Activated naive CD4-positive, alpha-beta T cell treated with anti-CD3 and anti-CD28 coated beads, Interleukin-2, amount 50 U/mL, for 24 hours (primary cell): ENCODE results near the gene GPATCH2.
A peak's percentile ranks its signal among the peaks of the same experiment; 100 is the strongest.

Experiments used
- H3K27ac Mint-ChIP-seq: one replicate; pipeline ENCODE4 v1.8.0; 2021; ENCODE audit warnings: mild to moderate bottlenecking, mixed read lengths
- H3K27me3 Mint-ChIP-seq: one replicate; pipeline ENCODE4 v1.8.0; 2021; ENCODE audit warnings: mixed read lengths
- H3K36me3 Mint-ChIP-seq: one replicate; pipeline ENCODE4 v1.8.0; 2021; ENCODE audit warnings: mixed read lengths
- H3K4me1 Mint-ChIP-seq: one replicate; pipeline ENCODE4 v1.8.0; 2021; ENCODE audit warnings: mixed read lengths
- H3K4me3 Mint-ChIP-seq: one replicate; pipeline ENCODE4 v1.8.0; 2021; ENCODE audit warnings: mild to moderate bottlenecking, mixed read lengths
- H3K9me3 Mint-ChIP-seq: one replicate; pipeline ENCODE4 v1.8.0; 2021; ENCODE audit warnings: mixed read lengths

Gene GPATCH2

DNA sequence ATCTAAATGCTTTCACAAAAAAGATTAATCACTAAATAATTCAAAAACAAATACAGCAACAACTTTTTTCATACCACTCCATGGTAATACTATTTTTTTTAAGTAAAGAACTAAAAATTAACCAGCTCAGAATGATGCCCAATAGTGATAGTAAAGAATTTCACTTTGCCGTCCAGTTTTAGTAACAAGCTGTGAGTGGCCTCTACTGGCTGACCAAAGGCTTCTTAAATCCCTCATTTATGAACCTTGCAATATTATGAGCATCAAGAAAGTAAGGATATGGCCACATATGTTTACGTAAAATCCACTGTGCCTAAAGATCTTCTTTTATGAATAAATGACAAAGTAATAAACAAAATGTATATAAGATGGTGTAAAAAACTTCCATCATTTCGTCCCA, 108.6 kb downstream of the GPATCH2 start:
- Mint-ChIP-seq H3K4me3 (no peak overlapping the region), H3K4me1 (no peaks in the 10 kb centered on the region), H3K27me3 (no peaks in the 10 kb centered on the region), H3K9me3 (no peaks in the 10 kb centered on the region), H3K27ac (no peak overlapping the region), H3K36me3 (peaks cover 7% of the 10 kb centered on the region)

GRCh38 chr1:217521317-217521716, 109.6 kb downstream of the GPATCH2 start:
- Mint-ChIP-seq H3K4me3 (no peak overlapping the region), H3K36me3 (peaks cover 7% of the 10 kb centered on the region), H3K9me3 (no peaks in the 10 kb centered on the region), H3K4me1 (no peaks in the 10 kb centered on the region), H3K27me3 (no peaks in the 10 kb centered on the region), H3K27ac (no peak overlapping the region)

GRCh38 chr1:217506878-217507277, 124.0 kb downstream of the GPATCH2 start:
- H3K27me3 Mint-ChIP-seq, result no peaks in the 10 kb centered on the region
- H3K4me1 Mint-ChIP-seq, result no peaks in the 10 kb centered on the region
- no peaks in the 10 kb centered on the region for H3K9me3 Mint-ChIP-seq
- no peak overlapping the region for H3K4me3 Mint-ChIP-seq
- H3K27ac Mint-ChIP-seq, result no peak overlapping the region
- H3K36me3 Mint-ChIP-seq, result peaks cover 20% of the 10 kb centered on the region

- no peaks in the 10 kb centered on the region for H3K27me3 Mint-ChIP-seq
- no peaks in the 10 kb centered on the region for H3K4me1 Mint-ChIP-seq
- H3K9me3 Mint-ChIP-seq, result no peaks in the 10 kb centered on the region
- peaks cover 21% of the 10 kb centered on the region for H3K36me3 Mint-ChIP-seq
- no peak overlapping the region for H3K27ac Mint-ChIP-seq
- no peak overlapping the region for H3K4me3 Mint-ChIP-seq
Observed at GRCh38 chr1:217498209-217498608, 132.7 kb downstream of the GPATCH2 start.

DNA sequence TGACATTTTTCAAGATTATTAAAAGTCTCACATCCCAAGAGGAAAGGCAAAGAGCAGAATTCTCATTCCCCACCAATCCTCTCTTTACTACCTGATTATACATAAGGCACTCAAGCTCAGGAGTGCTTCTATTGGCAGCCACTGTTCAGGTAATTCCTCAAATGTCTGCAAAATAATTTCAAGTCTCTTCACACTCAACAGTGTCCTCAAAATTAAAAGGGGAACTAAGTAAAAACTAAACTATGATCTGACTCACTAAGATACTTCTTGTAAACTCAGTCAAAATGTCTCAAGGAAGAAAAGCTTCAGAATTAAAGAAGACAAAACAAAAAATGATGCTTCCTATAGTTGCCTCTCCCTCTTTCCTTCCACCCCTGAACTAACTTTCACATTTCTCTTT, 135.6 kb downstream of the GPATCH2 start:
- Mint-ChIP-seq H3K36me3 (peaks cover 27% of the 10 kb centered on the region), H3K27ac (no peak overlapping the region), H3K27me3 (no peaks in the 10 kb centered on the region), H3K4me1 (no peaks in the 10 kb centered on the region), H3K9me3 (no peaks in the 10 kb centered on the region), H3K4me3 (no peak overlapping the region)

GRCh38 chr1:217494767-217495166, 136.1 kb downstream of the GPATCH2 start:
- Mint-ChIP-seq H3K4me1 (no peaks in the 10 kb centered on the region), H3K27me3 (no peaks in the 10 kb centered on the region), H3K4me3 (no peak overlapping the region), H3K36me3 (peaks cover 28% of the 10 kb centered on the region), H3K9me3 (no peaks in the 10 kb centered on the region), H3K27ac (no peak overlapping the region)

GRCh38 chr1:217493290-217493689, 137.6 kb downstream of the GPATCH2 start:
- H3K36me3 Mint-ChIP-seq, result peaks cover 31% of the 10 kb centered on the region
- no peak overlapping the region for H3K27ac Mint-ChIP-seq
- H3K9me3 Mint-ChIP-seq, result no peaks in the 10 kb centered on the region
- no peaks in the 10 kb centered on the region for H3K27me3 Mint-ChIP-seq
- no peaks in the 10 kb centered on the region for H3K4me1 Mint-ChIP-seq
- no peak overlapping the region for H3K4me3 Mint-ChIP-seq

DNA sequence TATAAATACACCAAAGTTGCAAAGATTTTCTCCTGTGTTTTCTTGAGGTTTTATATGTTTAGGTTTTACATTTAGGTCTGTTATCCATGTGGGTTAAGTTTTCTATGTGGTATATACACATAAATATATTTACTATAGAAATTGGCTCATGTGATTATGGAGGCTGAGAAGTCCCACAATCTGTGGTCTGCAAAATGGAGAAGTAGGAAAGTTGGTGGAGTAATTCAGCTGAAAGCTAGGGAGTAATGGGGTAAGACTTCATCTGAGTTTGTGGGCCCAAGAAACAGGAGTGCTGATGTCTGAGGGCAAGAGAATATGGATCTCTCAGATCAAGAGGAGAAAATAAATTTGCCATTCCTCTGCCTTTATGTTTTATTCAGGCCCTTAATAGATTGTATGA, 146.0 kb downstream of the GPATCH2 start:
- no peak overlapping the region for H3K4me3 Mint-ChIP-seq
- H3K27me3 Mint-ChIP-seq, result no peaks in the 10 kb centered on the region
- no peak overlapping the region for H3K27ac Mint-ChIP-seq
- peaks cover under 1% of the 10 kb centered on the region for H3K9me3 Mint-ChIP-seq
- peaks cover 29% of the 10 kb centered on the region for H3K36me3 Mint-ChIP-seq
- peaks cover 21% of the 10 kb centered on the region for H3K4me1 Mint-ChIP-seq

GRCh38 chr1:217482356-217483102, 148.4 kb downstream of the GPATCH2 start:
- Mint-ChIP-seq H3K27me3 (no peaks in the 10 kb centered on the region), H3K27ac (peak overlapping the region; percentile 51), H3K36me3 (peaks cover 37% of the 10 kb centered on the region), H3K9me3 (peaks cover 9% of the 10 kb centered on the region), H3K4me3 (no peak overlapping the region), H3K4me1 (peaks cover 21% of the 10 kb centered on the region)

GRCh38 chr1:217478450-217478849, 152.4 kb downstream of the GPATCH2 start:
- peaks cover 9% of the 10 kb centered on the region for H3K9me3 Mint-ChIP-seq
- H3K4me3 Mint-ChIP-seq, result no peak overlapping the region
- H3K27ac Mint-ChIP-seq, result peak overlapping the region; percentile 11

GRCh38 chr1:217472915-217473314, 158.0 kb downstream of the GPATCH2 start:
- H3K4me3 Mint-ChIP-seq, result no peak overlapping the region

More at GRCh38 chr1:217478450-217478849, 152.4 kb downstream of the GPATCH2 start:
- Mint-ChIP-seq H3K4me1 (peaks cover 15% of the 10 kb centered on the region), H3K27me3 (no peaks in the 10 kb centered on the region), H3K36me3 (peaks cover 37% of the 10 kb centered on the region)

DNA sequence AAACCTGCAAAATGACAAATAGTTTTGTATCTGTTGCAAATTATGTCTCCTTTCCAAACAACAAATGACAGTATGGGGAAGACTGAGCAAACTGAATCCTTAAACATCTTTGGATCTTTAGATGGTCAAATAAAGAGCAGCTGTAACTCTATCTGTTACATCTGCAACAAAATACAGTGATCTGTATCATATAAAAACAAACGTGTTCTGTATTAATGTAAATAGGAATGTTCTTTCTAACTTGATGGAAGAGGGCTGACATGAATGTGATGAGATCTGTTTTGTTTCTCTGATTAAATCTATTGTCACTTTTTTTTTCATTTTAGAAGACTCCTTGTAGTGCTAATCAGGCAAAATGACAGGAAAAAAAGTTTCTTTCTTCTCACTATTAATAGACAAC, 159.5 kb downstream of the GPATCH2 start:
- Mint-ChIP-seq H3K9me3 (peaks cover 3% of the 10 kb centered on the region), H3K27ac (no peak overlapping the region), H3K36me3 (peaks cover 21% of the 10 kb centered on the region)

More at GRCh38 chr1:217472915-217473314, 158.0 kb downstream of the GPATCH2 start:
- no peaks in the 10 kb centered on the region for H3K4me1 Mint-ChIP-seq
- no peaks in the 10 kb centered on the region for H3K27me3 Mint-ChIP-seq
- H3K9me3 Mint-ChIP-seq, result no peaks in the 10 kb centered on the region
- peaks cover 17% of the 10 kb centered on the region for H3K36me3 Mint-ChIP-seq
- H3K27ac Mint-ChIP-seq, result no peak overlapping the region

GRCh38 chr1:217469983-217470382, 160.9 kb downstream of the GPATCH2 start:
- Mint-ChIP-seq H3K27me3 (no peaks in the 10 kb centered on the region), H3K4me3 (no peak overlapping the region), H3K27ac (no peak overlapping the region), H3K9me3 (peaks cover 10% of the 10 kb centered on the region), H3K36me3 (peaks cover 27% of the 10 kb centered on the region), H3K4me1 (no peaks in the 10 kb centered on the region)

More for the DNA sequence above, 159.5 kb downstream of the GPATCH2 start:
- Mint-ChIP-seq H3K27me3 (no peaks in the 10 kb centered on the region), H3K4me3 (no peak overlapping the region), H3K4me1 (no peaks in the 10 kb centered on the region)

DNA sequence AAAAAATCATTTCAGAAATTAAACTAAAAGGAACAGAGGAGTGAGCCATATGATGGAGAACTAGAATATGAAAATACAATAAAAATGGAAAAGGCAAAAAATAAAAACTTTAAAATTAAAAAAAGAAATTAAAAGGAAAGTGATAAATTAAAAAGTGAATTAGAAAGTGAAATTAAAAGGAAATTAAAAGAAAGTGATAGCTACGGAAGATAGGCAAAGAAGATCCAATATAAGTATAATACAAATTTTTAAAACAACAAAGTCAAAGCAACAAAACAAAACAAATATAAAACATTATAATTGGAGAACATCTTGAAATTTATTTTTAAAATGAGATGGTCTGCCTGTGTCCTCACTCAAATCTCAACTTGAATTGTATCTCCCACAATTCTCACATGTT, 165.8 kb downstream of the GPATCH2 start:
- Mint-ChIP-seq H3K36me3 (peaks cover 27% of the 10 kb centered on the region), H3K27me3 (no peaks in the 10 kb centered on the region), H3K4me3 (no peak overlapping the region), H3K9me3 (peaks cover 23% of the 10 kb centered on the region), H3K27ac (no peak overlapping the region), H3K4me1 (no peaks in the 10 kb centered on the region)

- Mint-ChIP-seq H3K9me3 (peaks cover 23% of the 10 kb centered on the region), H3K36me3 (peaks cover 27% of the 10 kb centered on the region), H3K4me1 (no peaks in the 10 kb centered on the region), H3K27ac (no peak overlapping the region), H3K27me3 (no peaks in the 10 kb centered on the region), H3K4me3 (no peak overlapping the region)
Observed at GRCh38 chr1:217462666-217463065, 168.2 kb downstream of the GPATCH2 start.

GRCh38 chr1:217462159-217462558, 168.7 kb downstream of the GPATCH2 start:
- peaks cover 30% of the 10 kb centered on the region for H3K36me3 Mint-ChIP-seq
- no peak overlapping the region for H3K4me3 Mint-ChIP-seq
- no peaks in the 10 kb centered on the region for H3K27me3 Mint-ChIP-seq
- H3K9me3 Mint-ChIP-seq, result peaks cover 23% of the 10 kb centered on the region
- no peak overlapping the region for H3K27ac Mint-ChIP-seq
- no peaks in the 10 kb centered on the region for H3K4me1 Mint-ChIP-seq

- Mint-ChIP-seq H3K9me3 (peaks cover 3% of the 10 kb centered on the region), H3K4me1 (no peaks in the 10 kb centered on the region), H3K36me3 (peaks cover 17% of the 10 kb centered on the region), H3K27me3 (no peaks in the 10 kb centered on the region), H3K27ac (no peak overlapping the region), H3K4me3 (no peak overlapping the region)
Observed at GRCh38 chr1:217457016-217457415, 173.9 kb downstream of the GPATCH2 start.
